ENCODE results near the gene ROCK2. TPM values are rescaled to one million over a fixed set of nuclear protein-coding genes. Genes with fewer than 3 reads are reported as not detected.

Gene ROCK2
- total and polyA plus RNA-seq, 2 donors (not counting 1 experiment from before 2014, with no cell fraction given), result 32.0 to 58.1 TPM

- no peak for TF ChIP-seq EZH2 (IDR thresholded peaks at IDR 0.05; ENCODE audit: low read length, missing control alignments)
- TF ChIP-seq CTCF (conservative IDR thresholded peaks at IDR 0.05 in 1 of 2, IDR thresholded peaks at IDR 0.05 in 1 of 2; ENCODE audit: low read depth in 1 of 2, low read length in 2 of 2), result no peak
- H3K4me3 ChIP-seq (replicated peaks in 1 of 4; ENCODE audit: control extremely low read depth in 1 of 4, insufficient read depth in 1 of 4, low read depth in 3 of 4, low read length in 4 of 4), result no peak overlapping the region
- H4K20me1 ChIP-seq (ENCODE audit: control insufficient read depth, extremely low read depth, insufficient read depth, low read length), result no peaks in the 10 kb centered on the region
- H3K9me3 ChIP-seq (ENCODE audit: control insufficient read depth, insufficient read depth, low read depth, low read length), result no peaks in the 10 kb centered on the region
- peaks cover 1% of the 10 kb centered on the region for H3K36me3 ChIP-seq (ENCODE audit: control insufficient read depth, insufficient read depth, low read length)
- H2AFZ ChIP-seq (ENCODE audit: low read length), result no peak overlapping the region
- no peaks in the 10 kb centered on the region for H3K79me2 ChIP-seq (ENCODE audit: control insufficient read depth, insufficient read depth, low read length)
- peaks cover 6% of the 10 kb centered on the region for H3K4me1 ChIP-seq (ENCODE audit: control insufficient read depth, extremely low read depth, insufficient read depth, low read length)
- H3K4me2 ChIP-seq (ENCODE audit: extremely low read depth, insufficient read depth, low read length), result no peak overlapping the region
- no peak for DNase-seq (ENCODE audit: low read depth in 2 of 2)
- no peaks in the 10 kb centered on the region for H3K27me3 ChIP-seq (ENCODE audit: control insufficient read depth, insufficient read depth, low read length)
- H3K9ac ChIP-seq (ENCODE audit: insufficient read depth, low read length), result no peak overlapping the region
- H3K27ac ChIP-seq (ENCODE audit: insufficient read depth, low read length), result no peak overlapping the region
These were observed 142.5 kb downstream of the ROCK2 start for GRCh38 chr2:11201969-11202368.

DNA sequence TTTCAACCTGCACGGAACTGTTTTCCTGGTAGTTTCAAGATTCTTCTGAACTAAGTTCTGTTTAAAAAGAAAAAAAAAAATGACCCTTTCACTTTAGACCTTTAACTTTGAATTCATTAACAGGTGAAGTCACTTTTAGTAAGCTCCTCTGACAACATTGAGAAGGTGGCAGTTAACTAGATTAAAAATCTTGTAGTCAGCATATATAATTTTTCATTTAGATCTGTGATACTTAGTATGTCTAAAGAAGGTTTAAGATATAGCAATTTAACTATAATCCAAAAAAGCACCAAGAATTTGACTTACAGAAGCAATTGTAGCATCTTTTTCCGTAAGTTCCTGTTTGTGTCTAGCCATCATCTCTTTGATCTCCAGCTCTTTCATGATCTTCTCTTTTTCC lies 143.8 kb downstream of the ROCK2 start:
- H3K4me3 ChIP-seq (replicated peaks in 1 of 4; ENCODE audit: control extremely low read depth in 1 of 4, insufficient read depth in 1 of 4, low read depth in 3 of 4, low read length in 4 of 4), result no peak overlapping the region
- H3K27ac ChIP-seq (ENCODE audit: insufficient read depth, low read length), result no peak overlapping the region
- H4K20me1 ChIP-seq (ENCODE audit: control insufficient read depth, extremely low read depth, insufficient read depth, low read length), result no peaks in the 10 kb centered on the region
- H3K4me2 ChIP-seq (ENCODE audit: extremely low read depth, insufficient read depth, low read length), result no peak overlapping the region
- peaks cover 1% of the 10 kb centered on the region for H3K36me3 ChIP-seq (ENCODE audit: control insufficient read depth, insufficient read depth, low read length)
- no peaks in the 10 kb centered on the region for H3K27me3 ChIP-seq (ENCODE audit: control insufficient read depth, insufficient read depth, low read length)
- peaks cover 6% of the 10 kb centered on the region for H3K4me1 ChIP-seq (ENCODE audit: control insufficient read depth, extremely low read depth, insufficient read depth, low read length)
- H3K9me3 ChIP-seq (ENCODE audit: control insufficient read depth, insufficient read depth, low read depth, low read length), result no peaks in the 10 kb centered on the region
- no peak for TF ChIP-seq CTCF (conservative IDR thresholded peaks at IDR 0.05 in 1 of 2, IDR thresholded peaks at IDR 0.05 in 1 of 2; ENCODE audit: low read depth in 1 of 2, low read length in 2 of 2)
- TF ChIP-seq EZH2 (IDR thresholded peaks at IDR 0.05; ENCODE audit: low read length, missing control alignments), result no peak
- DNase-seq (ENCODE audit: low read depth in 2 of 2), result no peak
- H3K79me2 ChIP-seq (ENCODE audit: control insufficient read depth, insufficient read depth, low read length), result no peaks in the 10 kb centered on the region
- H3K9ac ChIP-seq (ENCODE audit: insufficient read depth, low read length), result no peak overlapping the region
- H2AFZ ChIP-seq (ENCODE audit: low read length), result no peak overlapping the region

DNA sequence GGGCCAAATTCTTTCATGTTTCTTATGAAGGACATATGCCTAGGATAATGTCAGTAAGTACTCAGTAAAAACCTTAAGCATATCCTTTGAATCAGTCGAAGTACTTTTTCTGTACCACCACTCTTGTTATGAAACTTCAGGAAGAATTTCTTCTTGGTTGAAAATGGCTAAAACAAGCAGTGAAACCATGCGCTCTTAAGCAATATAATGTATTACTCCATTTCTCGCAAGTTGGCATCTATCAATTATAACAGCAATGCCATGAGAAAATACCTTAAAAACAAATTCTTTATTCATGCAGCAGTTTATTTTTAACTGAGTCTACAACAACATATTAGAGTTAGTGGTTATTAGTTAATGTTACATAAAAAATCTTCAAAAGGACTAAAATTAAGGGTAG lies 148.2 kb downstream of the ROCK2 start:
- Histone ChIP-seq H3K4me3 (replicated peaks in 1 of 4; ENCODE audit: control extremely low read depth in 1 of 4, insufficient read depth in 1 of 4, low read depth in 3 of 4, low read length in 4 of 4) (no peak overlapping the region), H3K9ac (ENCODE audit: insufficient read depth, low read length) (no peak overlapping the region), H3K27me3 (ENCODE audit: control insufficient read depth, insufficient read depth, low read length) (no peaks in the 10 kb centered on the region), H3K4me1 (ENCODE audit: control insufficient read depth, extremely low read depth, insufficient read depth, low read length) (no peaks in the 10 kb centered on the region), H3K36me3 (ENCODE audit: control insufficient read depth, insufficient read depth, low read length) (peaks cover 5% of the 10 kb centered on the region), H3K4me2 (ENCODE audit: extremely low read depth, insufficient read depth, low read length) (no peak overlapping the region), H4K20me1 (ENCODE audit: control insufficient read depth, extremely low read depth, insufficient read depth, low read length) (no peaks in the 10 kb centered on the region), H3K27ac (ENCODE audit: insufficient read depth, low read length) (no peak overlapping the region), H3K79me2 (ENCODE audit: control insufficient read depth, insufficient read depth, low read length) (no peaks in the 10 kb centered on the region), H3K9me3 (ENCODE audit: control insufficient read depth, insufficient read depth, low read depth, low read length) (no peaks in the 10 kb centered on the region), H2AFZ (ENCODE audit: low read length) (no peak overlapping the region)
- TF ChIP-seq EZH2 (IDR thresholded peaks at IDR 0.05; ENCODE audit: low read length, missing control alignments) (no peak), CTCF (conservative IDR thresholded peaks at IDR 0.05 in 1 of 2, IDR thresholded peaks at IDR 0.05 in 1 of 2; ENCODE audit: low read depth in 1 of 2, low read length in 2 of 2) (no peak)
- DNase-seq (ENCODE audit: low read depth in 2 of 2), result no peak
